Fibroblast of villous mesenchyme (primary cell): ENCODE measurements around the gene FOXN1. TPM values are rescaled to one million over a fixed set of nuclear protein-coding genes. Genes with fewer than 3 reads are reported as not detected.

ENCODE experiments used
- DNase-seq: peaks from one replicate; pipeline ENCODE4 v3.0.0-alpha.2; 2010; ENCODE audit warnings: low read depth
- H3K4me3 ChIP-seq: 2 replicates; pipeline ENCODE4 v1.5.1; 2011; ENCODE audit warnings: low read depth, mild to moderate bottlenecking, low read length
- CTCF ChIP-seq: IDR thresholded peaks from 2 replicates; pipeline ENCODE4 v1.5.1; 2012; ENCODE audit warnings: low read depth, mild to moderate bottlenecking, low read length; ENCODE audit not compliant: insufficient read depth
- total RNA-seq: library from RNA; depleted of rRNA; stranded (reverse); fragments of >200 nt; gene quantifications from 2 replicates; pipeline ENCODE4 v1.2.3, GENCODE V29; 2012

Gene FOXN1
- total RNA-seq, 1 donor: not detected

GRCh38 chr17:28571361-28572122, 65.4 kb downstream of the FOXN1 start, which contains the start of gene PIGS:
Gene PIGS (minus strand): TSS chr17:28571524. CDS start chr17:28571496, 28 bp downstream.
- peak within 1 kb of the TSS; percentile 87 for H3K4me3 ChIP-seq
- DNase-seq: peak; percentile 90
- TF ChIP-seq CTCF: no peak

GRCh38 chr17:28572259-28573039, 66.3 kb downstream of the FOXN1 start:
- H3K4me3 ChIP-seq: no peak overlapping the region
- DNase-seq: no peak
- no peak for TF ChIP-seq CTCF

GRCh38 chr17:28573040-28573380, 66.9 kb downstream of the FOXN1 start:
- TF ChIP-seq CTCF: no peak
- no peak overlapping the region for H3K4me3 ChIP-seq
- DNase-seq: no peak

GRCh38 chr17:28573521-28573920, 67.4 kb downstream of the FOXN1 start:
- no peak overlapping the region for H3K4me3 ChIP-seq
- no peak for TF ChIP-seq CTCF
- no peak for DNase-seq

- no peak for TF ChIP-seq CTCF
- no peak overlapping the region for H3K4me3 ChIP-seq
- DNase-seq: no peak
Measured at GRCh38 chr17:28573966-28574480, 67.9 kb downstream of the FOXN1 start.

GRCh38 chr17:28574526-28574925, 68.4 kb downstream of the FOXN1 start:
- no peak overlapping the region for H3K4me3 ChIP-seq
- no peak for DNase-seq
- TF ChIP-seq CTCF: no peak
